Brain microvascular endothelial cell (primary cell): ENCODE data around the gene RXRA.

Experiments
- DNase-seq: peaks from one replicate; pipeline ENCODE4 v3.0.0-alpha.2; 2020
- H3K27ac ChIP-seq: fragments of 250-450 bp; sonication (Bioruptor Pico); 2 replicates; pipeline ENCODE4 v1.5.1; 2020; ENCODE audit warnings: mild to moderate bottlenecking, moderate library complexity
- H3K27me3 ChIP-seq: fragments of 250-450 bp; sonication (Bioruptor Pico); replicated peaks from 2 replicates; pipeline ENCODE4 v1.5.1; 2020; ENCODE audit warnings: mild to moderate bottlenecking
- H3K36me3 ChIP-seq: fragments of 250-450 bp; sonication (Bioruptor Pico); replicated peaks from 2 replicates; pipeline ENCODE4 v1.5.1; 2020; ENCODE audit warnings: mild to moderate bottlenecking
- H3K4me3 ChIP-seq: 2 replicates; pipeline ENCODE4 v1.5.1; 2011; ENCODE audit warnings: low read depth, mild to moderate bottlenecking, control low read depth, low read length, moderate library complexity
- in situ Hi-C: cut with HindIII; loops from 2 replicates; pipeline ENCODE4 v1.10.0; 2017; ENCODE audit warnings: low sequenced_read_pairs, low pct_ligation_motif_present
- TF ChIP-seq, protein P1 (sequence below): IDR thresholded peaks from 2 replicates; pipeline ENCODE4 v1.5.1; 2011; ENCODE audit warnings: low read depth, mild to moderate bottlenecking, moderate library complexity, low read length, control low read depth, inconsistent platforms; ENCODE audit errors: missing control alignments

RXRA gene

DNA sequence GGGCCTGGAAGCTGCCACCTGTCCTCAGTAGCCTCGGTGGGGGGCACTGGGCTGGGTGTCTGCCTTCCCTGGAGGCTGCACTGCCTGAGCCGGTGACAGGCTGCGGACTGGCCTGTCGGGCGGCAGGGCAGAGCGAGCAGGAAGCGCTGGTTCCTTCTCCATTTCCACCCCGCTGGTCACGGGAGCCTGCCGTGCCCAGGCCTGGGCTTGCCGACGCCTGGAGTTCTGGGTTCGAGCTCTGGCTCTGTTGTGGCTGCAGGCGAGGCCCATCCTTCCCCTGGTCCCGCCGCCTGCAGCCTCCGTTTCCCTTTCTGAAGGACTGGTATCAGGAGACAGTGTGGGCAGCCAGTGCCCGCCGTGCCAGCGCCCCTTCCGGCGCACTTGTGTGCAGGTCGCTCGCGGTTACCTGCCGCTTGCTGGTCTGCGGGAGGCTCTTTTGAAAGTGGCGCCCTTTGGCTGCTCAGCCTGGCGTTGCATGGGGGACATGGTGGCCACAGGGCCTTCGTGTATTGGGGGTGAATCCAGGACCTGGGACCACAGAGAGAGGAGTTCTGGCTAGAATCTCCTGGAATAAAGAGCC, 34.0 kb downstream of the RXRA start:
- TF ChIP-seq, protein P1, sequence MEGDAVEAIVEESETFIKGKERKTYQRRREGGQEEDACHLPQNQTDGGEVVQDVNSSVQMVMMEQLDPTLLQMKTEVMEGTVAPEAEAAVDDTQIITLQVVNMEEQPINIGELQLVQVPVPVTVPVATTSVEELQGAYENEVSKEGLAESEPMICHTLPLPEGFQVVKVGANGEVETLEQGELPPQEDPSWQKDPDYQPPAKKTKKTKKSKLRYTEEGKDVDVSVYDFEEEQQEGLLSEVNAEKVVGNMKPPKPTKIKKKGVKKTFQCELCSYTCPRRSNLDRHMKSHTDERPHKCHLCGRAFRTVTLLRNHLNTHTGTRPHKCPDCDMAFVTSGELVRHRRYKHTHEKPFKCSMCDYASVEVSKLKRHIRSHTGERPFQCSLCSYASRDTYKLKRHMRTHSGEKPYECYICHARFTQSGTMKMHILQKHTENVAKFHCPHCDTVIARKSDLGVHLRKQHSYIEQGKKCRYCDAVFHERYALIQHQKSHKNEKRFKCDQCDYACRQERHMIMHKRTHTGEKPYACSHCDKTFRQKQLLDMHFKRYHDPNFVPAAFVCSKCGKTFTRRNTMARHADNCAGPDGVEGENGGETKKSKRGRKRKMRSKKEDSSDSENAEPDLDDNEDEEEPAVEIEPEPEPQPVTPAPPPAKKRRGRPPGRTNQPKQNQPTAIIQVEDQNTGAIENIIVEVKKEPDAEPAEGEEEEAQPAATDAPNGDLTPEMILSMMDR = no peak
- H3K36me3 ChIP-seq = no peaks in the 10 kb centered on the region
- H3K27me3 ChIP-seq = no peaks in the 10 kb centered on the region
- no peak overlapping the region for H3K4me3 ChIP-seq
- DNase-seq = no peak
- in situ Hi-C loops = no loop called here
- no peak overlapping the region for H3K27ac ChIP-seq

DNA sequence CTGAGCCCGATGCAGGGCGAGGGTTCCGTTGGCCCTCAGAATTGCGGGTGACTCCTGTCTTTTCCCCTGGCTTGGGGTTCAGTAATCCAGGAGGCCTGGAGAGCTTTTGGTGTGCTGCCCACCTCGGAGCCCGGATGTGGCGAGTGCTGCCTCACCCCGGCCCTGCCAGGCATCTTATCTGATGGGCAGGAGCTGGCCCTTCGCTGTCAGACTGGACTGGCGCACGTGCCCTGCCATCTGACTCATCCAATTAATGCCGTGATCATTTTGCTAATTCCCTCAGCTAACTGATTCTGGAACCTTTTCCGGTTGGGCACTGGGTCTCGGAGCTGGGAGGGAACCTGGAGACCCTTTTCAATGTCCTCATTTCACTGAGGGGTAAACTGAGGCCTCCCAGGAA, 34.6 kb downstream of the RXRA start:
- H3K36me3 ChIP-seq = no peaks in the 10 kb centered on the region
- no peak overlapping the region for H3K27ac ChIP-seq
- no peak overlapping the region for H3K4me3 ChIP-seq
- TF ChIP-seq, protein P1 = no peak
- H3K27me3 ChIP-seq = no peaks in the 10 kb centered on the region
- no peak for DNase-seq
- in situ Hi-C loops = no loop called here

DNA sequence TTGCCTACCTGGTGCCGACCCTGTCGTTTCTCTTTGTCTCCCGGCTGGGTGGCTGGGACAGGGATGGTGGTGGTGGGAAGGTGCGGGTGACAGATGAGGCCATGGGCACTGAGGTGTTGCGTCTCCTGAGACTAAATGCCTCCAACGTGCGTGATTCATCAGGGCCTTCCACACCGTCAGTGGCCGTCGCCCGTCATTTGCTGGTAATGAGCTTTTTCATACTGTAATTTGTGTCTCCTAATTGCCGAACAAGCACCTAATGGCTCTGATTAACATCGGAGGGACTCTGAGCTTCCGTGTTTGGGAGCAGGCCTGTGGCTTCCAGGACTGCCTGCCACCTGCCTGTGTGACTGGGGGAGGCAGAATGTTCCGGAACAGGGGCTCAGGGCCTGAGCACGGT, 35.2 kb downstream of the RXRA start:
- Histone ChIP-seq H3K4me3 (no peak overlapping the region), H3K27ac (no peak overlapping the region), H3K27me3 (no peaks in the 10 kb centered on the region), H3K36me3 (no peaks in the 10 kb centered on the region)
- no peak for DNase-seq
- in situ Hi-C loops = no loop called here
- TF ChIP-seq, protein P1 = no peak

DNA sequence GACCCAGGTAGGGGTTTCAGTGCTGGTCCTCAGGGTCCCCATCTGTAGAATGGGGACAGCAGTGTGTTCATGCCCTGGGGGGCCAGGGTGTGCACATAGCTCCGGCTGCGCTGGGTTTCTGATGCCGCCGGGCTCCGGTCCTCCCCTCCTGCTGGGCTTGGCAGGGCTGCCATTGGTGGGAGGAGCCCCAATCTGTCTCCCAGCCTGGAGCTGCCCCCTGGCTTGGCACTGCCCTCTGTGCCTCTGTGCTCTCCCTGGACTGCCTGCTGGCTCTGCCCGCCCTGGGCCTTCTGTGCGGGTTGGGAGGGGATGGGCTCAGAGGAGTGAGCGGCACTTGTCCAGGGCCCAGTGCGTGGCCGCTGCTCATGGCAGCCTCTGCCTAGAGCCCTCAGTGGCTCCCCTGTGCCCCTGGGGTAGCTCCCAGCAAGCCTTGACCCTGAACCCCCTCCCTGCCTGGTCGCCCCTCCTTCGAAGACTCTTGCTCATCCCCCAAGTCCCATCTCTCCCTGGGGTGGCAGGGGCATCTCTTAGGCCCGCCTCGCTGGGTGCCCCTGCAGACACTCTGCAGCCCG, 35.7 kb downstream of the RXRA start:
- H3K27ac ChIP-seq = no peak overlapping the region
- H3K36me3 ChIP-seq = no peaks in the 10 kb centered on the region
- TF ChIP-seq, protein P1 = no peak
- no peak overlapping the region for H3K4me3 ChIP-seq
- H3K27me3 ChIP-seq = no peaks in the 10 kb centered on the region
- in situ Hi-C loops = no loop called here
- DNase-seq = no peak

DNA sequence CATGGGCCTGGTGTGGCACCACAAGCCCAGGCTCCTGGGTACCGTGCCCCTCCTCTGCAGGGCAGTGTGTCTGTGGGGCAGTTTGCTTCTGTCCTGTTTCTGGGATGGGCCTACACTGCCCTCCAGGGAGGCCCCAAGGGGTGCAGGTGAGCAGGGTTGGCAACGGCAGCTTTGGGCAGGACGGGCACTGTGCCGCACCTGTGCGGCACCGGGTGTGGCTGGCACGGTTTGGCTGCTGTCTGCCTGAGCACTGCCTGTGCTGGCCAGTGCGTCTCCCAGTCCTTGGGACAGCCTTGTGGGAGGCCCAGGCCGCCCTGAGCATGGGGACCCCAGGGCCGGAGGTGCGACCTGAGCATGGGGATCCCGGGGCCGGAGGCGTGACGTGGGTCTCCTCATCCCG, 37.2 kb downstream of the RXRA start:
- Histone ChIP-seq H3K27ac (no peak overlapping the region), H3K27me3 (no peaks in the 10 kb centered on the region), H3K36me3 (no peaks in the 10 kb centered on the region), H3K4me3 (no peak overlapping the region)
- DNase-seq = no peak
- TF ChIP-seq, protein P1 = no peak
- in situ Hi-C loops = no loop called here

DNA sequence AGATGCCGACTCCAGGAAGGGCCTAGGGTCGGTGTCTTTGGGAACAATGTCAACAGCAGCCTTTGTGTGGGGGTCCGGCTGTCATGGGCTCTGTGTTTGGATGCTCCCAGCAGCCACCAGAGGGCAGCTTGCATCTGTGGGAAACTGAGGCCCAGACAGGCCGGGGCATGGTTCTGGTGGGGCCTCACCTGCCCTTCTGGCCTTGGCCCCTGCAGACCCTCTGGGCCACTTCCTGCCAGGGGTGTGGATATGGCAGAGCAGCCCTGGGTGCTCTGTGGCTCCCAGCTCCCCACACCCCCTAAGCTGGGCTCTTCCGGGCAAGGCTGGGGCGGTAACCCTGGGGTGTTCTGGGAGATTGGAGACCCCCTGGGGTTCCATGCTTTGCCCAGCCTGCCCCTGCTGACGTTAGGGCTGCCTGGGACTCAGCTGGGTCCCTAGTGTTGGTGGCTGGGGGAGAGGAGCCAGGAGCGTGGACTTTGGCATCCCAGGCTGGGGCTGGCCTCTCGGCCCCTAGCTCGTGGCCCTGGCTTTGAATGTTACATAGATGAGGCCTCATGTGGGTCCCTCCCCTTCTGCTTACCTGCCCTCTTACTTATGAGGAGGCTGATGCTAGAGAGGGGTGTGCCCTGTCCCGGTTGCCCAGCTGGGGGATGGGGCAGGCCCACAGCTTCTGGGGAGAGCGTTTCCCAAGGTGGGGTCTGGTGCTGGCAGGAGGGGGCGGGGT, 38.3 kb downstream of the RXRA start:
- no peak for DNase-seq
- Histone ChIP-seq H3K27ac (no peak overlapping the region), H3K4me3 (no peak overlapping the region), H3K27me3 (no peaks in the 10 kb centered on the region), H3K36me3 (no peaks in the 10 kb centered on the region)
- in situ Hi-C loops = no loop called here
- TF ChIP-seq, protein P1 = peak; percentile 52
